ENCODE measurements around the gene RABGEF1.
"Not testable (repeated sequence)": the region's sequence is repeated elsewhere in the genome, so short reads cannot be mapped to it uniquely, and the experiment has no call there.

RABGEF1 gene

DNA sequence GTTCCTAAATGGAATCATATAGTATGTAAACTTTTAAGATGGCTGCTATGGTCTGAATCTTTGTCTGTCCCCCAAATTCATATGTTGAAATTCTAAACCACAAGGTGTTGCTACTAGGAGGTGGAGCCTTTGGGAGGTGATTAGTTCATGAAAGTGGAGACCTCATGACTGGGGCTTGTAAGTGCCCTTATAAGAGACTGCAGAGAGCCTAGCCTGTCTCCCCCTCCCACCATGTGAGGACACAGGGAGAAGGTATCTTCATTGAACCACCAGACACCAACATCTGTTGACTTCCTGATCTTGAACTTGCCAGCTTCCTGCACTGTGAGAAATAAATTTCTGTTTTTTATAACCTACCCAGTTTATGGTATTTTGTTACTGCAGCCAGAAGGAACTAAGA, 27.0 kb downstream of the RABGEF1 start:
- DNase-seq: not testable (repeated sequence)

DNA sequence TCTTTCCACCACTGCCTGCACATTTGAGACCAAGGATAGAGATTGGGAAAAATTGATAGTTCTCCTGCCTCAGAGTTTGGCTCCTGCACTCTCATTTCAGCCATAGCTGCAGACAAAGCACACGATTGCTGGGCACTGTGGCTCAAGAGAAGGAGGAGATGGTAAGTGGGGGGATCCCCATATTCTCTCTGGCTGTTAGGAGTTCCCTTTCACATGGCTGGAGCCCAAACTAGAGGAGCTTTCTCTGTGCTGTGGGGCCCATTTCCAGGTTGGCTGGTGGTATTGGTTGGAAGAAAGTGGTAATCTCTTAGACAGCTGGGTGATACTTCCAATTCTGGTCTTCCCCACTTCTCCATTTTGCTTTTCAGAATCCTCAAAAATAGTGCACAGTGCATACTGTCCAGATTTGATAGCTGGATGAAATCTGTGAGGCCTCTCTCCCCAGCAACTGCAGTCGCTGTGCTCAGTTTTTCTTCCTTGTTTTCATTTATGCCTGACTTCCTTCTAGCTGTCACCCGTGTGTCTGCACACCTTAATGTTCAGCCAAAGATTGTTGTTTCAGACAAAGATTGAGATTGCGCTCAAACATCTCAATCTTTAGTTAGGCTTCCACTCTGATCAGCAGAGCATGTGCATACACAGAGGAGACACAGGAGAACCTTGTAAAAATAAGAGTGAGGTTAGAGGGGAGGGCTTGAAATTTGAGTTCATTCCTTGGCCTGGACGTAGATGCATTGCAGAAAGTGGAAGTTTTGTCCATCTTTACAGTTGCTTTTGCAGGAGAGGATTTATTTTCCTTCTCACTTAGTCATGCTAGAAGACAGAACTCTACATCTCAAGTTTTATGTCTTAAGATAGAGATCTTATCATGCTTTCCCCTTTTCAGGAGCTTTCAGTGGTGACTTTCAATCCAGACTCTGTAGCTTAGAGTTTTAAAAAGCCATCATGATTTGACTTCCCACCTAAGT, 28.6 kb downstream of the RABGEF1 start:
- DNase-seq: no peak

GRCh38 chr7:66769833-66770512, 29.4 kb downstream of the RABGEF1 start:
- no peak for DNase-seq

GRCh38 chr7:66771795-66772194, 31.3 kb downstream of the RABGEF1 start:
- no peak for DNase-seq

- DNase-seq: not testable (repeated sequence)
Observed at GRCh38 chr7:66773744-66774143, 33.2 kb downstream of the RABGEF1 start.

- DNase-seq: not testable (repeated sequence)
Observed at GRCh38 chr7:66776383-66776782, 35.9 kb downstream of the RABGEF1 start.

- DNase-seq: no peak
Observed at GRCh38 chr7:66776800-66777442, 36.4 kb downstream of the RABGEF1 start.

- peak; percentile 7 for DNase-seq
Observed at GRCh38 chr7:66778201-66778600, 37.7 kb downstream of the RABGEF1 start.

DNA sequence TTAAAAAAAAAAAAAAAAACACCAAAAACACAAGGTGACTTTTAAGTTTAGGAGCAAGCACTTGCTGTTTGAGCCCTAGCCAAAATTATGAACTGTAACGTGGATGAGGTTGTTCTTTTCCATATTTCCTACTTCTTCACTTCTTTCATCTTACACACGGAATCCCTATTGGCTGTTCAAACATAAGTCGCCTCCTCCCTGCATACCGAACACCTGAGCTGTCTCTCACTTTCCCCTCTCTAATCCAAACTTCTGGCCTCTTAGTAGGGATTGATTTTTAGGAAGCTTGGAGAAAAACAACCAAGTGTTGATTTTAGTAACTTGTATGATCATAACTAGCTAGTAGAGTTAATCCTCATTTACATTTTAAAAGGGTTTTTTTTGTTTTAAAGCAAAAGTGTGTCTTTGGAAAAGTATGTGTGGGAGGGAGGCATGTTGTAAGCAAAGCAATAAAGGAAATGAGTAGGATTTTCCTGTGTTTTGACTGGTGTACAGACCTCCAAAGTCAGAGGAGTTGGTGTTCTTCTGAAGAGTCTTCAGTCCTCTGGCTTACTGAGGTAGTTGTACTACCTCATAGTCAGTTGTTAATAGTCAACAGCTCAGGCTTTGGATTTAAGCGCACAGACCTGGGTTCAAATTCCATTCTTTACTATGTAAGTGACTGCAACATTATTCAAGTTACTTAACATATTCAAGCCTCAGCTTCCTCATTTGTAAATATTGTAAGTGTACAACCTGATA, 39.3 kb downstream of the RABGEF1 start:
- peak; percentile 54 for DNase-seq

GRCh38 chr7:66781408-66782090, 41.0 kb downstream of the RABGEF1 start:
- DNase-seq: no peak

DNA sequence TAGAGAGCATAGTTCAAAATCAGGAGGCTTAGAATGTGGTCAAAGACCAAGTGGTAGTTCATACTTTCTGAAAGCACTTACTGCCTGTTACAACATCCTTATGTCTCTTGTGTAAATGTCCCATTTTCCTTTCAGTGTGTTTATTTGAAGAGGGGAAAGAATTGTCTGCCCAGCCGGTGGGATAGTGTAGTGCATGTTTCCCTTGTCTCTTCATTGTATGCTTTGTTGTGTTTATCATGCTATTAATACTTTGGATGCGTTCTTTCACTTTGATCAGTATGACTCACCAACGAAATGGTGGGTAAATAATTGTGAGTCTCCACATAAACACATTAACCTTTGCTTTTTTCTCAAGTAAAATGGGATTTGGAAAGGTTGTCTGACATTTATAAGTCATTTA, 42.3 kb downstream of the RABGEF1 start:
- not testable (repeated sequence) for DNase-seq

DNA sequence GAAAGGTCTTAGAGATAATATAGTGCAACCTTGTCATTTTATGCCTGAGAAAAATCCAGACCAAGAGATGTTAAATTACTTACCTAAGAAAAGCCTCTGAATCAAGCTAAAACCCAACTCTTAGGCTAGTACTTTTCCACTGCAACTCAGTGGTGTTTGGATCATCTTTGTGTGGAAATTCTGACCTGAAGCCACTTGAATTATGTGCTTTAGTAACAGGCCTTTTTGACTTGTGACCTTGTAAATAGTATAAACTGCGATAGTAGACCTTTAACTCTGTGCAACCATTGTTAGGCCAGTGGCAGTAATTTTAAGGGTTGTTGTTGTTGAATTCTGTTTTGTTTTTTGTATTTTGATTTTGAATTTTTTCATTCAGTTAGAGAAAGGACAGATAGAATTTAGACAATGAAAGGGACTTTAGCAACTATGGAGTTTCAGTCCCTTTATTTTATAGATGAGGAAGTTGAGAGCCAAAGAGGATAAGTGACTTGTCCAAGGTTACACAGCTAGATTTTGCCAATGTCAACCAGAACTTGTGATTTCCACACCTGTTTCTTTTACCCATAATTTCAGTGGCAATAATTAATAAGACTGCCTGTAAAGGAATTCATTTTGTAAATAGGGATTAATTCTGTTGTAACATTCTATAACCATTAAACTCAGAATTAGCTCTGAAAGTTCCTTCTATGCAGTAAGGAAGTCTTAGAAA, 43.5 kb downstream of the RABGEF1 start:
- not testable (repeated sequence) for DNase-seq

GRCh38 chr7:66790196-66790595, 49.7 kb downstream of the RABGEF1 start:
- DNase-seq: no peak

GRCh38 chr7:66790725-66791124, 50.2 kb downstream of the RABGEF1 start:
- DNase-seq: no peak

GRCh38 chr7:66800591-66800990, 60.1 kb downstream of the RABGEF1 start:
- DNase-seq: no peak

DNA sequence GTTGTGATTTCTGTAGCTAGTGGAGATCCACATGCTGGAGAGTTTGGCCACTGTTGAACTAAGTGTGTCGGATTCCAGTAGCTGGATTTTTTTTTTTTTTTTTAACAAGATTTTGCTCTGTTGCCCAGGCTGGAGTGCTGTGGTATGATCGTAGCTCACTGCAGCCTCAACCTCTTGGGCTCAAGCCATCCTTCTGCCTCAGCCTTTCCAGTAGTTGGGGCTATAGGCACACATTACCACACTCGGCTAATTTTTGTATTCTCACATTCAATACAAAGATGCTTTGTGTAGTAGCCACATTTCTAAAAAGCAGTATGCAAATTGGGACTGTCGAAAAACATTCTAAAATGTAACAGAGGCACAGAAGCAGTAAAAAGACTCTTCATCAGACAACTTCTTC, 63.5 kb downstream of the RABGEF1 start:
- DNase-seq: no peak

DNA sequence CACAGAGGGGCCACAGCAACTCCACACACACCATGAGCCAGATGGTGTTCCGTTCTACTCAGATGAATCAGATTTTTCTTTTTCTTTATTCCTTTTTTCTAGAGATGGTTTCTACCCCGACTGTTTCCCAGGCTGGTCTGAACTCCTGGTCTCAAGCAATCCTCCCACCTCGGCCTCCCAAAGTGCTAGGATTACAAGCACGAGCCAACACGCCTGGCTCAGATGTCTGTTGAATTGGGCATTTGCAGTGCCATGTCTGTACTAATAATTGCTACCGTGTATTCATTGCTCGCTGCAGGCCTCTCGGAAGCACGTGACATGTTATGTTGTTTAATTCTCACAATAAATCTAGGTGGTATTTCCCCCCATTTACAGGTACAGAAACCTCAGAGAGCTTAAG, 67.2 kb downstream of the RABGEF1 start:
- DNase-seq: no peak

DNA sequence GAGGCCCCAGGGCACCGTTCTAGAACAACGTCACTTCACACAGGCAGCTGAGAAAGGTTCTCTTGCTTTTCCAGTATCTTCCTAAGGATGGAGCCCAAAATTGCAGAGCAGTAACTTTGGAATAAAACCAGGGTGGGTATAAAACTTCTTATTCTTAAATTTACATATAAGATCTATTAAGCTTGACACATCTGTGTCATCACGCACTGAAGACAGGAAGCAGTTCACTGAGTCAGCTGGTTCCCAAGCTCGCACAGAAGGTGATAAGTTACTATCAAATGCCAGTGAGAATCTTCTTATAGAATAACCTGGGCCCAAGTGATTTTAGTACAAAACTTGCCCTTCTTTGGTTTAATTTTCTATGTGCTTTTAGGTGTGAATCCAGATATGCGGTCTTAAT, 70.2 kb downstream of the RABGEF1 start:
- no peak for DNase-seq

DNA sequence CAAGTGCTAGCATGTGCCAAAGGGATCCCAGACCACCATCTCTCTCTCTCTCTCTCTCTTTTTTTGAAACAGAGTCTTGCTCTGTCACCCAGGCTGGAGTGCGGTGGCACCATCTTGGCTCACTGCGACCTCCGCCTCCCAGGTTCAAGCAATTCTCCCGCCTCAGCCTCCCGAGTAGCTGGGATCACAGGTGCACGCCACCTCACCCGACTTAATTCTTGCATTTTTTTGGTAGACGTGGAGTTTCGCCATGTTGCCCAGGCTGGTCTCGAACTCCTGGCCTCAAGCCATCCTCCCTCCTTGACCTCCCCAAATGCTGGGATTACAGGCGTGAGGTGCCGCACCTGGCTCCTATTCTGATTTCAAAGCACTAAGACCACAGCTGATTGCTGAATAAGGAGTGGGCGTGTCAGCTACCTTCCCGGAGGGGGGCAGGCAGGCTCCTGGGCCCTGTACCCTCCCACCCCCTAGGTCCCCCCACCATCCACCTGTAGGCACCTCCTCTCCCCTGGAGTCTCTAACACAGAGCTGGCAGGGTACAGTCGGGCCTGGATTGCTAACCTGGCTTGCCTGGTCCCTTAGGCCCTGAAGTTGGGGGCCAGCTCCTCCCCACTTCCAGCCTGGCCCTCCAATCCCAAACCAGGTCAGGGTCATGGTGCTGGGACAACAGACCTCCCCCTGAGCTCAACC, 74.8 kb downstream of the RABGEF1 start:
- DNase-seq: not testable (repeated sequence)

DNA sequence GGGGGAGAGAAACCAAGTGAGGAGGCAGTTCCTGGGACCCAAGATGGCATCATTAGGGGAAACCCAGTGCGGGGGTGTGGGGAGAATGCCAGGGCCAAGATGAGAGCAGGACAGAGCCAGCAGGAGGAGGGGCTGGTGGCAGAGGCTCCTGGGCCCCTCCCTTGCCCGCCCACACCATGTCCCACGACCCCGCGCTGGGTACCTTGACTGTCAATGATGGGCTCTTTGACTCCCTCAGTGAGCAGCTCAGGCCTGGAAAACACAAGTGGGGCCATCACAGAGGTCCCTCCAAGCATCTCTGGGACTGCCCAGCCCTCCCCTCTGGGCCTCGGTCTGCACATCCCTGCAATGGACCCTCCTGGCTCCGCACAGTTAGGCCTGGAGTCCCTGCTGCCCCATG, 75.4 kb downstream of the RABGEF1 start:
- no peak for DNase-seq

- not testable (repeated sequence) for DNase-seq
Observed at GRCh38 chr7:66816658-66817057, 76.1 kb downstream of the RABGEF1 start.
